Cardiac muscle cell (in vitro differentiated cells and primary cell): ENCODE measurements around the gene ATAD2B. TPM values are rescaled to one million over a fixed set of nuclear protein-coding genes. Genes with fewer than 3 reads are reported as not detected.

Experiments
- DNase-seq, 2 donors: peaks; one replicate each; pipeline versions ENCODE4 v3.0.0 to v3.0.0-alpha.2; 2010 to 2017; ENCODE audit warnings: low read depth in 1 of 2, low spot score in 1 of 2
- H3K27ac ChIP-seq: fragments of 200-600 bp; sonication (generic); 2 replicates; pipeline ENCODE4 v1.5.1; 2016
- H3K27me3 ChIP-seq: fragments of 200-600 bp; sonication (generic); 2 replicates; pipeline ENCODE4 v1.6.0; 2016; ENCODE audit warnings: control low read depth
- H3K36me3 ChIP-seq: fragments of 200-600 bp; sonication (generic); 2 replicates; pipeline ENCODE4 v1.5.1; 2016; ENCODE audit warnings: control low read depth
- H3K4me1 ChIP-seq: fragments of 200-600 bp; sonication (generic); 2 replicates; pipeline ENCODE4 v1.8.1; 2017; ENCODE audit warnings: low read depth, mild to moderate bottlenecking, mixed run types
- H3K4me3 ChIP-seq: fragments of 200-600 bp; sonication (generic); 2 replicates; pipeline ENCODE4 v1.5.1; 2016; ENCODE audit warnings: mild to moderate bottlenecking
- H3K9me3 ChIP-seq: fragments of 200-600 bp; sonication (generic); 2 replicates; pipeline ENCODE4 v1.5.1; 2017; ENCODE audit warnings: low read depth, mild to moderate bottlenecking, control low read depth
- CTCF ChIP-seq: IDR thresholded peaks from 2 replicates; pipeline ENCODE4 v1.5.1; 2012; ENCODE audit warnings: low read depth, mild to moderate bottlenecking, low read length
- polyA plus RNA-seq: library from polyadenylated mRNA; unstranded; fragments of >200 nt; fragmentation: Nextera tagmentation; extraction: Ambion mirVana; gene quantifications from 2 replicates; pipeline ENCODE4 v1.2.1, GENCODE V29; 2016
- total RNA-seq: library from RNA; depleted of rRNA; stranded (reverse); fragments of >200 nt; gene quantifications from 2 replicates; pipeline ENCODE4 v1.2.3, GENCODE V29; 2016

ATAD2B gene
- total and polyA plus RNA-seq, 2 experiments from 2014 or later = 10.7 to 17.2 TPM

- Histone ChIP-seq H3K36me3 (no peaks in the 10 kb centered on the region), H3K4me3 (no peak overlapping the region), H3K9me3 (no peaks in the 10 kb centered on the region), H3K4me1 (no peaks in the 10 kb centered on the region), H3K27me3 (no peaks in the 10 kb centered on the region), H3K27ac (no peak overlapping the region)
- no peak for DNase-seq
- no peak for TF ChIP-seq CTCF
These were observed 87.9 kb downstream of the ATAD2B start for GRCh38 chr2:23838996-23839395.

GRCh38 chr2:23838581-23838980, 88.3 kb downstream of the ATAD2B start:
- no peak overlapping the region for H3K4me3 ChIP-seq
- no peak for TF ChIP-seq CTCF
- H3K27me3 ChIP-seq = no peaks in the 10 kb centered on the region
- no peak for DNase-seq
- no peak overlapping the region for H3K27ac ChIP-seq
- H3K9me3 ChIP-seq = no peaks in the 10 kb centered on the region
- no peaks in the 10 kb centered on the region for H3K4me1 ChIP-seq
- H3K36me3 ChIP-seq = no peaks in the 10 kb centered on the region

- no peaks in the 10 kb centered on the region for H3K36me3 ChIP-seq
- H3K9me3 ChIP-seq = no peaks in the 10 kb centered on the region
- DNase-seq = no peak
- H3K4me3 ChIP-seq = no peak overlapping the region
- H3K4me1 ChIP-seq = no peaks in the 10 kb centered on the region
- H3K27me3 ChIP-seq = no peaks in the 10 kb centered on the region
- no peak overlapping the region for H3K27ac ChIP-seq
- no peak for TF ChIP-seq CTCF
These were observed 89.1 kb downstream of the ATAD2B start for GRCh38 chr2:23837871-23838270.

- no peaks in the 10 kb centered on the region for H3K36me3 ChIP-seq
- no peak for DNase-seq
- TF ChIP-seq CTCF = no peak
- no peaks in the 10 kb centered on the region for H3K27me3 ChIP-seq
- H3K4me1 ChIP-seq = no peaks in the 10 kb centered on the region
- H3K9me3 ChIP-seq = no peaks in the 10 kb centered on the region
- no peak overlapping the region for H3K27ac ChIP-seq
- no peak overlapping the region for H3K4me3 ChIP-seq
These were observed 89.9 kb downstream of the ATAD2B start for GRCh38 chr2:23836971-23837565.

GRCh38 chr2:23836505-23836904, 90.4 kb downstream of the ATAD2B start:
- H3K4me1 ChIP-seq = no peaks in the 10 kb centered on the region
- H3K4me3 ChIP-seq = no peak overlapping the region
- H3K9me3 ChIP-seq = no peaks in the 10 kb centered on the region
- no peak for TF ChIP-seq CTCF
- H3K27me3 ChIP-seq = no peaks in the 10 kb centered on the region
- DNase-seq = no peak
- no peaks in the 10 kb centered on the region for H3K36me3 ChIP-seq
- no peak overlapping the region for H3K27ac ChIP-seq
